GM06990 (cell line): ENCODE measurements around the gene CISH.

Source experiments
- DNase-seq: peaks from one replicate; pipeline ENCODE4 v3.0.0-alpha.2; 2011; ENCODE audit not compliant: insufficient read length; ENCODE audit errors: extremely low read depth
- H3K27me3 ChIP-seq: replicated peaks from 2 replicates; pipeline ENCODE4 v1.6.0; 2011; ENCODE audit warnings: low read length; ENCODE audit not compliant: control insufficient read depth, insufficient read depth
- H3K36me3 ChIP-seq: 2 replicates; pipeline ENCODE4 v1.5.1; 2011; ENCODE audit warnings: low read length; ENCODE audit not compliant: control insufficient read depth, insufficient read depth
- H3K4me3 ChIP-seq: replicated peaks from 2 replicates; pipeline ENCODE4 v1.5.1; 2011; ENCODE audit warnings: low read depth, mild to moderate bottlenecking, control low read depth, low read length
- CTCF ChIP-seq: IDR thresholded peaks from 2 replicates; pipeline ENCODE4 v1.5.1; 2011; ENCODE audit warnings: low read length, control low read depth, mild to moderate bottlenecking, inconsistent platforms; ENCODE audit not compliant: insufficient read depth, poor library complexity, severe bottlenecking

The CISH gene

GRCh38 chr3:50563867-50564266, 47.7 kb downstream of the CISH start:
- Histone ChIP-seq H3K27me3 (no peaks in the 10 kb centered on the region), H3K36me3 (no peaks in the 10 kb centered on the region), H3K4me3 (no peak overlapping the region)
- TF ChIP-seq CTCF, result no peak
- no peak for DNase-seq

- Histone ChIP-seq H3K36me3 (no peaks in the 10 kb centered on the region), H3K27me3 (no peaks in the 10 kb centered on the region), H3K4me3 (no peak overlapping the region)
- DNase-seq, result no peak
- TF ChIP-seq CTCF, result no peak
Measured at GRCh38 chr3:50562861-50563260, 48.7 kb downstream of the CISH start.

- Histone ChIP-seq H3K36me3 (no peaks in the 10 kb centered on the region), H3K27me3 (no peaks in the 10 kb centered on the region), H3K4me3 (no peak overlapping the region)
- DNase-seq, result no peak
- no peak for TF ChIP-seq CTCF
Measured at GRCh38 chr3:50559702-50560101, 51.9 kb downstream of the CISH start.

- Histone ChIP-seq H3K36me3 (no peaks in the 10 kb centered on the region), H3K27me3 (no peaks in the 10 kb centered on the region), H3K4me3 (no peak overlapping the region)
- no peak for DNase-seq
- TF ChIP-seq CTCF, result no peak
Measured at GRCh38 chr3:50557915-50558314, 53.7 kb downstream of the CISH start.

GRCh38 chr3:50557106-50557505, 54.5 kb downstream of the CISH start:
- Histone ChIP-seq H3K4me3 (no peak overlapping the region), H3K27me3 (no peaks in the 10 kb centered on the region), H3K36me3 (no peaks in the 10 kb centered on the region)
- TF ChIP-seq CTCF, result no peak
- no peak for DNase-seq
